HG02852 (cell line): ENCODE data around the gene HIP1R.
A peak's percentile ranks its signal among the peaks of the same experiment; 100 is the strongest.
"Not testable (repeated sequence)": the region's sequence is repeated elsewhere in the genome, so short reads cannot be mapped to it uniquely, and the experiment has no call there.

ENCODE experiments used
- ATAC-seq: cut with Tn5 transposase; IDR thresholded peaks from one replicate; pipeline ENCODE4 v1.9.1; 2021; ENCODE audit warnings: mild to moderate bottlenecking, moderate library complexity; ENCODE audit not compliant: unreplicated experiment

The HIP1R gene

GRCh38 chr12:122893208-122894153, 58.2 kb downstream of the HIP1R start:
- ATAC-seq: no peak

GRCh38 chr12:122894193-122895121, 59.2 kb downstream of the HIP1R start:
- ATAC-seq: no peak

- ATAC-seq: no peak
These were observed 60.1 kb downstream of the HIP1R start for GRCh38 chr12:122895320-122895703.

- ATAC-seq: peak; percentile 51
These were observed 60.7 kb downstream of the HIP1R start, which contains the start of gene VPS37B for GRCh38 chr12:122895704-122896636. Gene VPS37B (minus strand): TSS chr12:122896124. CDS start chr12:122896062, 62 bp downstream.

GRCh38 chr12:122896662-122897061, 61.4 kb downstream of the HIP1R start:
- no peak for ATAC-seq

- no peak for ATAC-seq
These were observed 64.6 kb downstream of the HIP1R start for GRCh38 chr12:122899887-122900286.

GRCh38 chr12:122902854-122903692, 67.8 kb downstream of the HIP1R start:
- ATAC-seq: no peak

GRCh38 chr12:122903693-122904034, 68.4 kb downstream of the HIP1R start:
- ATAC-seq: no peak

GRCh38 chr12:122905258-122905657, 70.0 kb downstream of the HIP1R start:
- ATAC-seq: not testable (repeated sequence)

GRCh38 chr12:122908915-122909314, 73.7 kb downstream of the HIP1R start:
- ATAC-seq: no peak

GRCh38 chr12:122909442-122910288, 74.4 kb downstream of the HIP1R start:
- no peak for ATAC-seq
